Central memory CD4-positive, alpha-beta T cell (primary cell): ENCODE data around the gene BSG.
"Not testable (repeated sequence)": the region's sequence is repeated elsewhere in the genome, so short reads cannot be mapped to it uniquely, and the experiment has no call there.

Experiments
- DNase-seq: peaks from one replicate; pipeline ENCODE4 v3.0.0; 2022

The BSG gene

GRCh38 chr19:572743-573518 is 535 bp downstream of the BSG start:
- DNase-seq = no peak

- DNase-seq = no peak
These were observed 1.1 kb downstream of the BSG start for GRCh38 chr19:573519-573825.

GRCh38 chr19:574658-575526 is 2.5 kb downstream of the BSG start:
- DNase-seq = no peak

GRCh38 chr19:575527-576506 is 3.4 kb downstream of the BSG start:
- DNase-seq = no peak

GRCh38 chr19:576768-577438 is 4.5 kb downstream of the BSG start:
- no peak for DNase-seq

- DNase-seq = no peak
These were observed 5.3 kb downstream of the BSG start for GRCh38 chr19:577439-578392.

GRCh38 chr19:579111-579841 is 6.9 kb downstream of the BSG start:
- DNase-seq = no peak

GRCh38 chr19:579842-580155 is 7.4 kb downstream of the BSG start:
- DNase-seq = no peak

GRCh38 chr19:580274-580835 is 8.0 kb downstream of the BSG start:
- no peak for DNase-seq

GRCh38 chr19:581399-582111 is 9.2 kb downstream of the BSG start:
- DNase-seq = no peak

- DNase-seq = no peak
These were observed 10.3 kb downstream of the BSG start for GRCh38 chr19:582497-583197.

GRCh38 chr19:583198-583967 is 11.0 kb downstream of the BSG start:
- no peak for DNase-seq

GRCh38 chr19:583968-584239 is 11.5 kb downstream of the BSG start:
- DNase-seq = no peak

GRCh38 chr19:584240-585001 is 12.0 kb downstream of the BSG start:
- DNase-seq = peak; percentile 56

GRCh38 chr19:585146-585545 is 12.8 kb downstream of the BSG start:
- not testable (repeated sequence) for DNase-seq

- no peak for DNase-seq
These were observed 13.2 kb downstream of the BSG start for GRCh38 chr19:585551-586110.

GRCh38 chr19:588093-588740 is 15.8 kb downstream of the BSG start:
- DNase-seq = peak; percentile 52
